HS-27A (cell line): ENCODE data around the gene PEAK3.

Experiments
- DNase-seq: peaks from one replicate; pipeline ENCODE4 v3.0.0-alpha.2; 2012; ENCODE audit warnings: low read depth, missing footprints

The PEAK3 gene

DNA sequence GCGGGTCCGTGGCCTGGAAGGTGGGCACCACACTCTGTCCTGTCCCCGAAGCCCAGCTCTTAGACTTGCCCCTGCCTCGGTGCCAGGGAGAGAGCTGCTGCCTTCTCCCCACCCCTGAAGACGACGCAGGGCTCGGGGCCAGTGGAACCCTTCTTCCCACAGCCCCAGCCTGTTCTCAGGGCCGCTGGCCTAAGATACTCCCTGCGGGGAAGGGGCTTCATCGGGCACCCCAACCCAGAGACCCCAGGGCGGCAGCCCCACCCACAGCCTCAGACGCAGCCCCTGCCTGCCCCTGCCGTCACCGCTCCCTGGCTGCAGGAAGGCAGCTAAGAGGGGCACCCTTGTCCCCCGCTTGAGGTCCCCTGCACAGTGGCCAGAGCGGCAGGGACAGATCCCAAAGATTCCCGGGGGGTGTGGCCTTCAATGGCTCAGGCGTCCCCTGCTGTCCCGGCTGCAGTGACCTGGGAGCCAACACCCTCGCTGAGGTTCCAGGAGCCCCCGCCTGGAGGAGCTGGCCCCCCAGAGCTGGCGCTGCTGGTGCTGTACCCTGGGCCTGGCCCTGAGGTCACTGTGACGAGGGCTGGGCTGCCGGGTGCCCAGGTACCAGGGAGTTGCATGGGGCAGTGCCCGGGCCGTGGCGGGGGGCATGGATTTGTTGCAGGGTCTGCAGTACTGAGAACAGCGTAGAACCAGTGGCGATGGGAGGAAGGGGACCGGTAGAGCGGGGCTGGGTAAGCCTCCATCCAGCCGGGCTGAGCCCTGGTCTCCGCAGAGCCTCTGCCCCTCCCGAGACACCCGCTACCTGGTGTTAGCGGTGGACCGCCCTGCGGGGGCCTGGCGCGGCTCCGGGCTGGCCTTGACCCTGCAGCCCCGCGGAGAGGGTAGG lies 31.9 kb downstream of the PEAK3 start:
- no peak for DNase-seq

- DNase-seq: no peak
These were observed 32.7 kb downstream of the PEAK3 start, which contains the start of gene AMH for GRCh38 chr19:2249010-2249866. AMH (plus strand) TSS chr19:2249323; CDS start chr19:2249333, 10 bp downstream.

DNA sequence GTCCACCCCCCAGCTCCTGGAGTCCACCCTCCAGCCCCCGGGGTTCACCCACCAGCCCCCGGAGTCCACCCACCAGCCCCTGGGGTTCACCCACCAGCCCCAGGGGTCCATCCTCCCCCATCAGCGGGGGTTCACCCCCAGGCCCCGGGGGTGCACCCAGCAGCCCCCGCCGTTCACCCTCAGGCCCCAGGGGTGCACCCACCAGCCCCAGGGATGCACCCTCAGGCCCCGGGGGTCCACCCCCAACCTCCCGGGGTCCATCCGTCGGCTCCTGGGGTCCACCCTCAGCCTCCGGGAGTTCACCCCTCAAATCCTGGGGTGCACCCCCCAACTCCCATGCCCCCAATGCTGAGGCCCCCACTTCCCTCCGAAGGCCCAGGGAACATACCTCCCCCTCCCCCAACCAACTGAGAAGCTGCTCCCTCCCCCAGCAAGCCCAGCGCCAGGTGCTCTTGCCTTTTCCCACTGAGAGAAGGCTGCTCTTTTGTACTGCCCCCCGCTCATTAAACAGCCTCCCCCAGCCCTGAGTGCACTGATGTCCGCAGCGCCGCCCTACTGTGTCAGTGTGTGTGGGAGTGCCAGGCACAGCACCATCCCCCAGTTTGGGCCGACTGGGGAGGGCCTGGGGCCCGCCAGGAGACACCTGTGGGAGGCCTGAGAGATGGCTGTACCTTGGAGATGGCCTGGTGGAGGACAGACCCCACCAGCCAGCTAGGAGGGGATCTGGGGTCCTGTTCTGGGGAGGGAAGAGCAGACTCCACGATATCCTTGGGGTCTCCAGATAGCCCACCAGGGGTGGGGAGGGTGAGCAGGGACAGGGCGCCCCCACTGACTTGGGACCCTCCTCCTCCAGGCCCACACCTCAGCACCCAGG lies 33.6 kb downstream of the PEAK3 start:
- no peak for DNase-seq

GRCh38 chr19:2247433-2248101 lies 34.4 kb downstream of the PEAK3 start:
- no peak for DNase-seq

DNA sequence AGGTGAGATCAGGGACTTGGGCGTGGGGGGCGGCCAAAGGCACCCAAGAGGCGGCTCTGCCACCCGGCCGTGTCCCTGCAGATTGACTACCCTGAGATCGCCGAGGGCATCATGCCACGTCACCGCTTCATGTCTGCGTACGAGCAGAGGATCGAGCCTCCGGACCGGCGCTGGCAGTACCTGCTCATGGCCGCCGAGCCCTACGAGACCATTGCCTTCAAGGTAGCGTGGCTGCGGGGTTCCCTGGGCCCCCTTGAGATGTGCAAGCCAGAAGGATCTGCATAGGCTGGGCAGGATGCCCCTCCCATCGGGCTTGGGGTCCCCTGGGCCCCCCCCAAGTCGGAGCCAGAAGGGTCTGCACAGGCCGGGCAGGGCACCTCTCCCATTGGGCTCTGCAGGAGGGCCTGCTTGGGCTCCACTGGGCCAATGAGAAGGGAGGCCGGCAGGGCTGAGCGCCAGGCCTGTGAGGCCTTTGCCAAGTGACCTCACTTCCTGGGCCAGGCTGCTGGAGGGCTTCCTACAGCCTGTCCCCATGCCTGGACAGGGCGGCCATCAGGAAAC lies 35.1 kb downstream of the PEAK3 start:
- no peak for DNase-seq

GRCh38 chr19:2246014-2246620 lies 35.9 kb downstream of the PEAK3 start:
- no peak for DNase-seq

DNA sequence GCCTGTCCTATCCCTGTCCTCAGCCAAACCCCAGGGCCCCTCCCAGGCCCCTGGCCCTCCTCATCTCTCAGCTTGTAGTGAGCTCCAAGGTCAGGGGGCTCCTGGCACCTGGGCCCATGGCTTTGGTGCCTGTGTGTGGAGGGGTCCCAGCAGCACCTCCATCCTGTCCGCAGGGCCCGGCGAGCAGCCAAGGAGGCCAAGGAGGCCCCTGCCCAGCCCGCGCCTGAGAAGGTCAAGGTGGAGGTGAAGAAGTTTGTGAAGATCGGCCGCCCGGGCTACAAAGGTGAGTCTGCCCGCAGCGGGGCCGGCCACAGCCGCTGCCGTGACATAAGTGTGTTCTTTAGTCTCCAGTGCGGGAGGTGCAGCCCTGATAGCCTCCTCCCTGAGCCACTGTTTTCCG lies 36.7 kb downstream of the PEAK3 start:
- DNase-seq: no peak

DNA sequence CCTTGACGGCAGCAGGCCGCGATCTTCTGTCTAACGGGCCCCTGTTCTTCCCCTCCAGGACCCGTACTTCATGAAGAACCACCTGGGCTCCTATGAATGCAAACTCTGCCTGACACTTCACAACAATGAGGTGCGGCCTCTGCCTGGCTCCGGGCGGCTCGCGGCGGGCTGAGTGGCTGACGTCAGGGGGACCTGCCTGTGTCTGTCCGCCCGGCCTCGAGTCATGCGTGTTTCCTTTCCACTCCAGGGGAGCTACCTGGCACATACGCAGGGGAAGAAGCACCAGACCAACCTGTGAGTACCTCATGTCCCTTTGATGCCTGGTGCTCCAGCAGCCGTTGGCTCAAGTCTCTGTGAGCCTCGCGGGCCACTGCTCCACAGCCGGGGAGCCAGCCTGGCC lies 37.5 kb downstream of the PEAK3 start:
- no peak for DNase-seq

GRCh38 chr19:2244125-2244411 lies 37.9 kb downstream of the PEAK3 start:
- DNase-seq: no peak

DNA sequence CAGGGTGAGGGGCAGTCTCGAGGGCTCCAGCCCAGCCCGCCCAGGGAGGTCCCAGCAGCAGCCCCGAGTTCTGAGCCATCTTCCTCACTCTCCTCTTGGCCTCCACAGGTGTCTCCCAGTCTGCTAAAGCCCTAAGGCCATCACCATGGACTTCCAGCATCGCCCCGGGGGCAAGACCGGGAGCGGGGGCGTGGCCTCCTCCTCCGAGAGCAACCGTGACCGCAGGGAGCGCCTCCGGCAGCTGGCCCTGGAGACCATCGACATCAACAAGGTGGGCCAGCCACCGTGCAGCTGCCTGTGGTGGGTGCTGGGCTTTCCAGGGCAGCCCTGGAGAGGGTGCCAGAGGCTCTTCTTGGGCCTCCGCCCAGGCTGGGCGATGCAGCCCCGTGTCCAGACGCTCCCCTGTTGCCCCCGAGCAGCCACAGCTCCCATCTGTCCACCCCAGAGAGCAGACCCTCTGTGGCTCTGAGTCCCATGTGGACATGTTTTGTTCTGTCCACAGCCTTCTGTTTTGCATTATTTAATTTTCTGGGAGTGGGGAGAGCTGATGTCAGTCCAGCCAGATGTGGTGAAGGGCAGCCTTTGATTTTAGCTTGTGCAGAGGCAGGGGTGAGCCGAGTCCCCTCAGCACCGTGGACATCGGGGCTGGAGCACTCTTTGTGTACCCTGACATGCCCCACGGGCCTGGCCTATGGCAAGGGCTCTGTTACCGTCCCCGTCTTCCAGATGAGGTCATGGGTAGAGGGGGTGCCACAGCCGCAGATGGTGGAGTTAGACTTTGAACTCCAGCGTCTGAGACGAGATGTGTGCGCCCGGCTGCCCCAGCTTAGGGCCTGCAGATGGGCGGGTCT lies 38.5 kb downstream of the PEAK3 start:
- no peak for DNase-seq

DNA sequence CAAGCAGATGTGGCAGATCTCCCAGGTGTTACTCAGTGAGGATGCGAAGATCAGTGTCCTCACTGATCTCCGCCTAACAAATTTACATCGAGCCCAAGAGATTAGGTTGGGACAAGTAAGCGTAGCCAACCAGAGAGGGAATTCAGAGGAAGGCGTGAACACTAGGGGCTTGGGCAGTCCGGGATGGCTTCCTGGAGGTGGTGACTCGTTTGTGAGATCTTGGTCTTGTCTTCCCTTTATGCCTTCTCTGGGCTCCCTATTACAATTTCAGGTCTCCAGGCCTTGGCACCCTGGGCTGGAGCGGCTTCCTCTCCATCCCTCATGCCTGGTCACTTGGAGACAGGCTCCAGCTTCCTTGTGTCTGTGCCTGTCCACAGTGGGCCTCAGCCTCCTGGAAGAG lies 39.2 kb downstream of the PEAK3 start:
- no peak for DNase-seq

DNA sequence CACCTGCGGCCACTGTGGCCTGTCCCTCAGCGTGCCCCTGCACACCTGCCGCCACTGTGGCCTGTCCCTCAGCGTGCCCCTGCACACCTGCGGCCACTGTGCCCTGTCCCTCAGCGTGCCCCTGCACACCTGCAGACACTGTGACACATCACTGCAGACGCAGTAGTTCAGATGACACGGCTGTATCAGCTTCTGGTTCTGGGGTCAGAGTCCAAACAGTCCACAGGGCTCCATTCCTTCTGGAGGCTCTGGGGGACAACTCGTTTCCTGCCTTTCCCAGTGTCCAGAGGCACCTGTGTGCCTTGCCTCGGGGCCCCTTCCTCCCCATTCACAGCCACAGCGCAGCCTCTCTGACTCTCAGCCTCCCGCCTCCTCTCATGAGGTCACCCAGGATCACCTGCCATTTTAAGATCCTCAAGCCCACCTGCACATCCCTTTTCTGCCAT lies 39.9 kb downstream of the PEAK3 start:
- DNase-seq: no peak

DNA sequence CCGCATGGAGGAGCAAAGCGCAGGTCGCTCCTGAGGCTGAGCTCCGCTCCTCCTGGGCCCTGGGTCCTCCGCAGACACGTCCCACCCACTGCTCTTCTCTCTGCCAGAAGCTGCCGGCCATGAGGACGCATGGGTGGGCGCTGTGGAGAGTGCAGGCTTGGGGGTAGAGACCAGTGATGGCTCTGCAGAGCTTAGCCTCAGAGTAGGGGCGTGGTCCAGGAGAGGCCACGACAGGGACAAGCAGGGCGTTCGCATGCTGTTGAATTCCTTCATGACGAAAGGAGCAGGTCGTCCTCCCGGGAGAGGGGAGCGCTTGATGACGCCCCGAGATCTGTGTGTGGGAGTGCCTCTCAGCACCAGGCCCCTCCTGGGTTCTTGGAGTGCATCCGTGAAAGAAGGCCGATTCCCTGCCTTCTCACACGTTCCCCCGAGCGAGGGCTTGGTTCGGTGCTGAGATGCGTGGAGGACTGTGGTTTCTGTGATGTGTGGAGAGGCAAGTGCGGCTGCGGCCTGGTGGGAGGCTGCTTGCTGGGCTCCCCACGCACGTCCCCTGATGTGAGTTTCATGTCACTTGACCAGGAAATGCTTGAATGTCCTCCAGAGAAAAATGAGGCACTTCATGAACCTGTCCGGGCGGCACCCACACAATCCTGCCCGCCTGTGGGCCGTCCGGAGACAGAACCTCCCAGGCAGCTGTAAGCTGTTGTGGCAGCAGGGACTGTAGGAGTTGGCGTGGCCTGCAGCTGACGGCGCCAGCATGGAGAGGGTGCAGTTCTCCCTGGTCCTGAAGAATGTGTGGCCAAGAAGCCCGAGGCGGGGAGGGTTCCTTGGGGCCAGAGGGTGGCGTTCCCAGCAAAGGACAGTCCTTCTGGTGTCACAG lies 40.9 kb downstream of the PEAK3 start:
- no peak for DNase-seq

DNA sequence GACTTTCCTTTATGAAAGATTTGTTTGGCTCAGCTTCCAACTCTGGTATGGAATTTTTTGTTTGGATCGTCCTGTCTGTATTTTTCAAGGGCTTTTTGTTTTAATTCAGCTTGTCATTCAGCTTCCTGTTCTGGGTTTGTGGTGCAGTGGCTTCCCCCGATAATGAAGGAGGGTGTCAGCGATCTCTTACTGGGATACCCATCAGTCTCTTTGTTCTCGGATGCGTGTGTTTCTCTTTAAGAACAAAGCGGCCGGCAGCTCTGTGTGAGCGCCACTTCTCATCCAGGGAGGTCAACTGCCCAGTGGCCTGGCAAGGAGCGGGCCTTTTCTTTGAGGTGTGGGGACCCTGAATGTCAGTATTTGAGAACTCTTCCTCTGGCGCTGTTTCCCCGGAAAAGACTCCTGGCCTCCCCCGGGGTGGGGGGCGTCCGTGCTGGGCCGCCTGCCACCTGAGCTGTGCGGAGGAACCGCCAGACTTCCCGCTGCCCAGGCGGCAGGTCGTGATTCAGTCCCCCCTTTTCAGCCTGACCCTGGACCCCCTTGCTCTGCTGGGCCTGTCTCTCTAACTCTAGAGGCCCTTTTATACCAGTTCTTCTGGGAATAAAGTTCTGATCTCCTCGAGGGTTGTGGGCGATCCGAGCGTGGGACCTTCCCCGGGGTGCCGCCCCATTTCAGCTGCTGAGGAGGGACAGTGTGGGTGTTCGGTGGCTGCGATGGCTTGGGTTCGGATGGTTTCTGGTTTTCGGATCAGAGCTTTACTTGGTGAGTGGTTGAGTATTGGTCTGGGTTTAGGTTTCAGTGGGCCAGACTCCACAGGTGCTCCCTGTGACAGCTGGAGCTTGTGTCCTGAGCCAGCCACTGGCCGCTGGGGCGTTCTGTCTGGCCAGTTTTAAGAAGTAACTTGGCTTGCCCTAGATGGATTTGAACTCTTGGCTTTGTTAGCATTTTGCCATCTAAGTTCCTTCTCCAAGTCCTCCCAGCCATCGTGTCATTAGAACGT lies 41.9 kb downstream of the PEAK3 start:
- DNase-seq: no peak

DNA sequence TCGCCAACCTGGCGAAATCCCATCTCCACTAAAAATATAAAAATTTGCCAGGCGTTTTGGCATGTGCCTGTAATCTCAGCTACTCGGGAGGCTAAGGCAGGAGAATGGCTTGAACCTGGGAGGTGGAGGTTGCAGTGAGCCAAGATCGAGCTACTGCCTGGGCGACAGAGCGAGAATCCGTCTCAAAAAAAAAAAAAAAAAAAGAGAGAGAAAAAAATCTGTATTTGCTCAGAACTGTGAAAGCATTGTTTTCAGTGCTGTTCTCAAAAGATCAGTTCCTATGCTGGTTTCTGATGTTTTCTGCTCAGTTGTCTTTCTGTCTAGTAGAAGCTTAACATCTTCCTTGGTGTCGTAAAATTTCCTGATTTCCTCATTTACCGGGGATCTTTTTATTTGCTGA lies 42.8 kb downstream of the PEAK3 start:
- DNase-seq: no peak

DNA sequence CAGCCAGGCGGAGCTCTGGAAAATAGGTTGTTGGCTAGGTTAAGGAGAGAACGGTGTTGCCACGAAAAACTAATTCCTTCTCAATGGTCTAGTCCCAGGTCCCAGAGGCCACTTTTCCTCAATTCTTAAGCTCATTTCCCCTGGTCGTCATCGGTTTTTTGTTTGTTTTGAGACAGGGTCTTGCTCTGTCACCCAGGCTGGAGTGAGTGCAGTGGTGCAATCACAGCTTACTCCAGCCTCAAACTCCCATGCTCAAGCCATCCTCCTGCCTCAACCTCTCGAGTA lies 44.2 kb downstream of the PEAK3 start:
- no peak for DNase-seq

- DNase-seq: no peak
These were observed 44.7 kb downstream of the PEAK3 start for GRCh38 chr19:2237051-2237868.
